HEK293 (cell line): ENCODE data around the gene RETNLB.

ENCODE experiments used
- CTCF ChIA-PET: fragments of 350-600 bp; formaldehyde crosslinking; extraction: SDS; loops from one replicate; lab custom pipeline; 2021; ENCODE audit warnings: antibody characterized with exemption; lab: Yijun Ruan, JAX
- POLR2A ChIA-PET: fragments of 300-600 bp; formaldehyde crosslinking; extraction: SDS; loops from one replicate; lab custom pipeline; 2020; ENCODE audit warnings: antibody characterized with exemption, inconsistent platforms; lab: Yijun Ruan, JAX
- H3K27ac ChIP-seq: fragments of 200-500 bp; sonication (Bioruptor generic); 2 replicates; pipeline ENCODE4 v1.5.1; 2014; ENCODE audit warnings: low read depth, low read length, control low read depth, inconsistent platforms; ENCODE audit errors: extremely low read depth
- H3K36me3 ChIP-seq, 2 experiments: fragments of 200-500 bp in 1 of 2; sonication (Bioruptor generic) in 1 of 2; 1 replicate in 1 of 2; 2 replicates in 1 of 2; pipeline ENCODE4 v1.5.1; 2014 to 2017; ENCODE audit warnings: inconsistent platforms in 2 of 2, low read length in 2 of 2; ENCODE audit not compliant: control insufficient read depth in 2 of 2, insufficient read depth in 1 of 2
- H3K4me1 ChIP-seq: fragments of 200-500 bp; sonication (Bioruptor generic); 2 replicates; pipeline ENCODE4 v1.5.1; 2014; ENCODE audit warnings: mild to moderate bottlenecking, low read length, inconsistent platforms; ENCODE audit not compliant: control insufficient read depth, insufficient read depth
- H3K4me3 ChIP-seq: 2 replicates; pipeline ENCODE4 v1.5.1; 2011; ENCODE audit warnings: low read depth, mild to moderate bottlenecking, control low read depth, low read length, moderate library complexity
- H3K9me3 ChIP-seq: fragments of 200-500 bp; sonication (Bioruptor generic); 2 replicates; pipeline ENCODE4 v1.5.1; 2014; ENCODE audit warnings: low read depth, low read length, inconsistent platforms; ENCODE audit not compliant: control insufficient read depth, insufficient read depth
- AEBP2 ChIP-seq: fragments of 450-650 bp; formaldehyde crosslinking; IDR thresholded peaks from 2 replicates; pipeline ENCODE4 v1.5.1; 2016; ENCODE audit warnings: missing biosample characterization, missing genetic modification characterization, borderline replicate concordance
- BCL11A ChIP-seq: fragments of 450-650 bp; formaldehyde crosslinking; IDR thresholded peaks from 2 replicates; pipeline ENCODE4 v1.5.1; 2016; ENCODE audit warnings: low read depth, missing biosample characterization, missing genetic modification characterization
- ZIC2 ChIP-seq: fragments of 450-650 bp; formaldehyde crosslinking; IDR thresholded peaks from 2 replicates; pipeline ENCODE4 v1.5.1; 2016; ENCODE audit warnings: missing biosample characterization, missing genetic modification characterization
- ZNF211 ChIP-seq: fragments of 450-650 bp; formaldehyde crosslinking; IDR thresholded peaks from 2 replicates; pipeline ENCODE4 v1.5.1; 2016; ENCODE audit warnings: low read depth, missing biosample characterization, missing genetic modification characterization
- ZNF701 ChIP-seq: fragments of 450-650 bp; formaldehyde crosslinking; IDR thresholded peaks from 2 replicates; pipeline ENCODE4 v1.5.1; 2016; ENCODE audit warnings: missing biosample characterization, missing genetic modification characterization
- ZNF76 ChIP-seq: fragments of 450-650 bp; formaldehyde crosslinking; IDR thresholded peaks from 2 replicates; pipeline ENCODE4; 2016; ENCODE audit warnings: low read depth, missing biosample characterization, missing genetic modification characterization, borderline replicate concordance

RETNLB gene

GRCh38 chr3:108713816-108714215, 43.4 kb downstream of the RETNLB start:
- POLR2A ChIA-PET, result no interaction called here
- TF ChIP-seq BCL11A (tag by site-specific recombination), result no peak
- Histone ChIP-seq H3K4me1 (no peaks in the 10 kb centered on the region), H3K4me3 (no peak overlapping the region), H3K27ac (no peak overlapping the region), H3K36me3 (no peaks in the 10 kb centered on the region), H3K9me3 (no peaks in the 10 kb centered on the region)
- CTCF ChIA-PET, result no interaction called here

GRCh38 chr3:108713009-108713516, 44.1 kb downstream of the RETNLB start:
- POLR2A ChIA-PET, result no interaction called here
- CTCF ChIA-PET, result no interaction called here
- TF ChIP-seq ZIC2 (tag by site-specific recombination) (no peak), ZNF76 (tag by site-specific recombination) (no peak), AEBP2 (tag by site-specific recombination) (no peak), ZNF701 (tag by site-specific recombination) (no peak), ZNF211 (tag by site-specific recombination) (no peak)
- Histone ChIP-seq H3K9me3 (no peaks in the 10 kb centered on the region), H3K4me3 (no peak overlapping the region), H3K36me3 (no peaks in the 10 kb centered on the region), H3K27ac (no peak overlapping the region), H3K4me1 (no peaks in the 10 kb centered on the region)
